ENCODE measurements around the gene HOXD10. TPM values are rescaled to one million over a fixed set of nuclear protein-coding genes. Genes with fewer than 3 reads are reported as not detected.

HOXD10 gene
- total RNA-seq (2016; rRNA removed; fragmentation: Illumina TruSeq; extraction: Trizol) (not detected in 2 replicates), polyA plus RNA-seq (2011; rRNA removed) (not detected in 2 replicates), polyA minus RNA-seq (2011; rRNA and poly(A)+ RNA removed; ENCODE audit: low replicate concordance) (not detected in 2 replicates), Bru-seq, nascent RNA (not detected), BruChase-seq, experiment 1, labeled RNA remaining after a 6-hour chase (not detected), BruChase-seq, experiment 2, labeled RNA remaining after a 2-hour chase (not detected)
- not detected in 2 replicates for total RNA-seq (2016; cell fraction: cytosol; rRNA removed; fragmentation: Illumina TruSeq; extraction: Trizol; ENCODE audit: low read depth)
- total RNA-seq (2016; cell fraction: insoluble cytoplasmic fraction; rRNA removed; fragmentation: Illumina TruSeq; extraction: Trizol) = not detected in 2 replicates
- total RNA-seq (2016; cell fraction: membrane; rRNA removed; fragmentation: Illumina TruSeq; extraction: Trizol) = not detected in 2 replicates
- not detected in 2 replicates for total RNA-seq (2016; cell fraction: nucleus; rRNA removed; fragmentation: Illumina TruSeq; extraction: Trizol)
- not detected in 2 replicates for polyA plus RNA-seq (2011; cell fraction: cytosol; rRNA removed)
- not detected in 2 replicates for polyA plus RNA-seq (2011; cell fraction: nucleus; rRNA removed)
- not detected in 2 replicates for polyA plus RNA-seq (2012)
- polyA plus RNA-seq (2016; cell fraction: cytosol; fragmentation: Illumina TruSeq; extraction: Trizol; ENCODE audit: low read depth) = not detected in 2 replicates
- polyA plus RNA-seq (2016; cell fraction: insoluble cytoplasmic fraction; fragmentation: Illumina TruSeq; extraction: Trizol; ENCODE audit: low read depth) = not detected in 2 replicates
- polyA plus RNA-seq (2016; cell fraction: membrane; fragmentation: Illumina TruSeq; extraction: Trizol; ENCODE audit: low read depth) = not detected in 2 replicates
- polyA plus RNA-seq (2016; cell fraction: nucleus; fragmentation: Illumina TruSeq; extraction: Trizol; ENCODE audit: insufficient read depth, low read depth) = not detected in 2 replicates
- polyA minus RNA-seq (2011; cell fraction: cytosol; rRNA and poly(A)+ RNA removed) = not detected in 2 replicates
- polyA minus RNA-seq (2011; cell fraction: nucleus; rRNA and poly(A)+ RNA removed) = not detected in 2 replicates
- long read RNA-seq, experiment 1 = 0 reads
- long read RNA-seq, experiment 2 = 0 reads

DNA sequence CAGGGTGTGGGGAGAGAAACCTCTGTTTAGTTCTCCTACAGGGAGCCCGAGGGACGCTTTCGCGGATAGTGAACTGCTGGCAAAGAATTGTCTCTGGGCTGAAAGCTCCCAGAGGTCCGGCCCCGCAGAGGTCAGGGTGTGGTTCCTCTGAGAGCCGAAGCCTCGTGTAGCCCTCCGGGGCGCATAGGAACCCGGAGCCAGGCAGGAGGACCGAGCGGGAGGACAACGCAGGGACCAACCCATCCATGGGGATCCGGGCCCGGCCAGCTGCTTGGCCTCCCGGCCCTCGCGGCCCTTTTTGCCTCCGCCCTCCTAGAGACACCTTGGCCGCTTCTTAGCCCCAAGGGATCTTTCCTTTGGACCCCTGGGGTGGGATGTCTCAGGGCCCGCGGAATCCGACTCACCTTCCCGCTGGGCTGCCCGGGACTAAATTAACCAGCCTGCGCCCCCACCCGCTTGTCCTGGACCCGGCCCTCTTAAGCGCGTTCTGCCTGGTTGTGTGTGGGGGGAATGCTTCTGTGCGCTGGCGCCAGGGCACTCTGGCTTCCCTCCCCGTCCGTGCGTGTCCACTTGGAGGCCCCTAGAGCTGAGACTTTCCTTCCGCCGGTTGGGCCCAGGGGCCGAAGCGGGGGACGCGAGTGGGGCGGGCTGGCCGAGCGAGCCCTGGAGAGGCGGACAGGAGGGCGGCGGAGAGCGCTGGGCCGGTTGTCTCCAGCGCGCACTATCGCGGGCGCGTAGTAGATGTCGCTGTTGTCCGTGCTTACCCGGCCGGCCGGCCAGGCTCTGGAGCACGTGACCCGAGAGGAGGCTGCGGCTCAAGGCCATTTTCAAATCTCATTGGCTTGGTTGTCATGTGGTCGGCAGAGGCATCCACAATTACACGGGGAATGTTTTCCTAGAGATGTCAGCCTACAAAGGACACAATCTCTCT, at the start of gene HOXD10:
Gene HOXD10 (plus strand): TSS at position 896 of the 931 bp plus-strand sequence. CDS start 56 bp downstream, outside the sequence.
- no peak within 1 kb of the TSS for H2AFZ ChIP-seq (ENCODE audit: low read length)
- no peaks in the 10 kb centered on the region for H3K79me2 ChIP-seq (ENCODE audit: insufficient read depth, low read length)
- H3K4me3 ChIP-seq (replicated peaks in 1 of 3; ENCODE audit: insufficient read depth in 1 of 3, low read depth in 2 of 3, low read length in 3 of 3) = no peak within 1 kb of the TSS
- TF ChIP-seq EZH2 (conservative IDR thresholded peaks at IDR 0.05; ENCODE audit: low read depth, low read length) = peak; percentile 27
- TF ChIP-seq TCF7L2 (IDR thresholded peaks at IDR 0.05; ENCODE audit: low read depth, low read length) = no peak
- TF ChIP-seq ZBTB7B (CRISPR knock-in tag; IDR thresholded peaks at IDR 0.05) = no peak
- TF ChIP-seq TOE1 (CRISPR knock-in tag; IDR thresholded peaks at IDR 0.05) = no peak
- no peak within 1 kb of the TSS for H3K27ac ChIP-seq (ENCODE audit: extremely low read length, insufficient read depth, low read length)
- ATAC-seq = no peak
- no peaks in the 10 kb centered on the region for H4K20me1 ChIP-seq (ENCODE audit: insufficient read depth, low read length)
- no TSS peak for BruUV-seq (replicated peaks)
- peaks cover 14% of the 10 kb centered on the region for H3K4me1 ChIP-seq (ENCODE audit: insufficient read depth, low read length)
- ChIA-PET POLR2A (no interaction called here), CTCF (ENCODE audit: low intra/inter-chr PET ratio, low total read pairs) (no interaction called here)
- peaks cover 27 to 97% of the 10 kb centered on the region in 2 experiments for H3K27me3 ChIP-seq (ENCODE audit: control insufficient read depth in 1 of 2, insufficient read depth in 2 of 2, low read length in 2 of 2)
- DNase-seq (ENCODE audit: low spot score) = no peak
- intact Hi-C loops (cut with micrococcal nuclease; ENCODE audit: unreplicated experiment) (no loop called here), in situ Hi-C loops (cut with HindIII; ENCODE audit: extremely low pct_ligation_motif_present, low pct_unique_long_range_greater_than_20kb) (no loop called here)
- H3K36me3 ChIP-seq (replicated peaks in 1 of 2; ENCODE audit: control insufficient read depth in 1 of 2, insufficient read depth in 2 of 2, low read length in 2 of 2) = no peaks in the 10 kb centered on the region
- H3K9me3 ChIP-seq (ENCODE audit: low read length) = no peaks in the 10 kb centered on the region
- H3K4me2 ChIP-seq (ENCODE audit: low read depth, low read length) = no peak within 1 kb of the TSS
- WGBS (ENCODE audit: low lambda C conversion rate) = 46% methylated on average over 57 of the region's 66 CpGs
- H3K9ac ChIP-seq (ENCODE audit: insufficient read depth, low read depth, low read length) = no peak within 1 kb of the TSS
- no peak for FAIRE-seq

Data from HepG2 (cell line).